Measurements from ENCODE around the gene SENP5.

GRCh38 chr3:196936288-196936687 is 68.6 kb downstream of the SENP5 start:
- TF ChIP-seq CTCF (IDR thresholded peaks at IDR 0.05), result no peak
- no peak for TF ChIP-seq POLR2AphosphoS5 (IDR thresholded peaks at IDR 0.05)
- no peak for TF ChIP-seq POLR2A (IDR thresholded peaks at IDR 0.05)

All from prostate gland (tissue), 2 donors.